ES-I3 (cell line): ENCODE measurements around the gene POLR1G.
"Not testable (repeated sequence)": the region's sequence is repeated elsewhere in the genome, so short reads cannot be mapped to it uniquely, and the experiment has no call there.

Experiments
- H3K36me3 ChIP-seq: 2 replicates; pipeline ENCODE4 v1.6.1; 2013; ENCODE audit warnings: mild to moderate bottlenecking, low read length, control low read depth, moderate library complexity; ENCODE audit not compliant: insufficient read depth
- H3K4me1 ChIP-seq: 2 replicates; pipeline ENCODE4 v1.6.1; 2013; ENCODE audit warnings: mild to moderate bottlenecking, control low read depth, low read length; ENCODE audit not compliant: insufficient read depth
- H3K9ac ChIP-seq: 2 replicates; pipeline ENCODE4 v1.6.1; 2013; ENCODE audit warnings: low read depth, mild to moderate bottlenecking, low read length, moderate library complexity
- H3K9me3 ChIP-seq: 2 replicates; pipeline ENCODE4 v1.6.1; 2013; ENCODE audit warnings: mild to moderate bottlenecking, low read length, moderate library complexity; ENCODE audit not compliant: control insufficient read depth, insufficient read depth

Gene POLR1G

GRCh38 chr19:45405435-45406225 is 814 bp upstream of the POLR1G start:
- Histone ChIP-seq H3K36me3 (peaks cover 3% of the 10 kb centered on the region; the same call in 1 of the 2 replicates), H3K9me3 (no peaks in the 10 kb centered on the region), H3K4me1 (peaks cover 14% of the 10 kb centered on the region), H3K9ac (peak overlapping the region; percentile 98)

GRCh38 chr19:45407091-45407375 is 589 bp downstream of the POLR1G start:
- peak overlapping the region; percentile 98 for H3K9ac ChIP-seq
- peaks cover 13% of the 10 kb centered on the region for H3K4me1 ChIP-seq
- H3K36me3 ChIP-seq: peaks cover 3% of the 10 kb centered on the region; the same call in 1 of the 2 replicates
- no peaks in the 10 kb centered on the region for H3K9me3 ChIP-seq

GRCh38 chr19:45407585-45407984 is 1.1 kb downstream of the POLR1G start:
- Histone ChIP-seq H3K4me1 (peaks cover 11% of the 10 kb centered on the region), H3K9ac (peak overlapping the region; percentile 98; the same call in 1 of the 2 replicates)
- not testable (repeated sequence) for H3K36me3 ChIP-seq, H3K9me3 ChIP-seq

- no peak overlapping the region for H3K9ac ChIP-seq
- peaks cover 6% of the 10 kb centered on the region for H3K4me1 ChIP-seq
- H3K9me3 ChIP-seq: no peaks in the 10 kb centered on the region
- peaks cover 3% of the 10 kb centered on the region; the same call in 1 of the 2 replicates for H3K36me3 ChIP-seq
Observed at GRCh38 chr19:45408121-45408520, 1.7 kb downstream of the POLR1G start.

GRCh38 chr19:45408830-45409556 is 2.5 kb downstream of the POLR1G start:
- no peaks in the 10 kb centered on the region for H3K9me3 ChIP-seq
- H3K36me3 ChIP-seq: peaks cover 10% of the 10 kb centered on the region; the same call in 1 of the 2 replicates
- H3K9ac ChIP-seq: no peak overlapping the region
- H3K4me1 ChIP-seq: no peaks in the 10 kb centered on the region

GRCh38 chr19:45409557-45409920 is 3.1 kb downstream of the POLR1G start:
- peaks cover 10% of the 10 kb centered on the region for H3K36me3 ChIP-seq
- no peaks in the 10 kb centered on the region for H3K4me1 ChIP-seq
- no peaks in the 10 kb centered on the region for H3K9me3 ChIP-seq
- H3K9ac ChIP-seq: no peak overlapping the region

- H3K9ac ChIP-seq, H3K9me3 ChIP-seq: not testable (repeated sequence)
Observed at GRCh38 chr19:45410330-45410729, 3.9 kb downstream of the POLR1G start.

GRCh38 chr19:45413497-45413896 is 7.1 kb downstream of the POLR1G start:
- Histone ChIP-seq H3K9me3 (no peaks in the 10 kb centered on the region), H3K36me3 (peaks cover 17% of the 10 kb centered on the region), H3K9ac (no peak overlapping the region), H3K4me1 (no peaks in the 10 kb centered on the region)

More at GRCh38 chr19:45410330-45410729, 3.9 kb downstream of the POLR1G start:
- not testable (repeated sequence) for H3K36me3 ChIP-seq, H3K4me1 ChIP-seq

GRCh38 chr19:45414468-45414867 is 8.0 kb downstream of the POLR1G start:
- no peaks in the 10 kb centered on the region for H3K4me1 ChIP-seq
- peaks cover 21% of the 10 kb centered on the region for H3K36me3 ChIP-seq
- no peak overlapping the region for H3K9ac ChIP-seq
- no peaks in the 10 kb centered on the region for H3K9me3 ChIP-seq

- no peaks in the 10 kb centered on the region for H3K9me3 ChIP-seq
- H3K4me1 ChIP-seq: no peaks in the 10 kb centered on the region
- no peak overlapping the region for H3K9ac ChIP-seq
- peaks cover 26% of the 10 kb centered on the region for H3K36me3 ChIP-seq
Observed at GRCh38 chr19:45417151-45417550, 10.7 kb downstream of the POLR1G start.

- Histone ChIP-seq H3K36me3 (peaks cover 20% of the 10 kb centered on the region), H3K9ac (no peak overlapping the region), H3K9me3 (no peaks in the 10 kb centered on the region), H3K4me1 (no peaks in the 10 kb centered on the region; the same call in 1 of the 2 replicates)
Observed at GRCh38 chr19:45418802-45419201, 12.4 kb downstream of the POLR1G start.

- no peak overlapping the region for H3K9ac ChIP-seq
- peaks cover 19% of the 10 kb centered on the region; the same call in 1 of the 2 replicates for H3K36me3 ChIP-seq
- H3K9me3 ChIP-seq: no peaks in the 10 kb centered on the region
- H3K4me1 ChIP-seq: no peaks in the 10 kb centered on the region; the same call in 1 of the 2 replicates
Observed at GRCh38 chr19:45419396-45419795, 13.0 kb downstream of the POLR1G start.

GRCh38 chr19:45419895-45420294 is 13.5 kb downstream of the POLR1G start:
- H3K4me1 ChIP-seq: no peaks in the 10 kb centered on the region; the same call in 1 of the 2 replicates
- H3K36me3 ChIP-seq: peaks cover 19% of the 10 kb centered on the region; the same call in 1 of the 2 replicates
- H3K9me3 ChIP-seq: no peaks in the 10 kb centered on the region
- H3K9ac ChIP-seq: no peak overlapping the region

- Histone ChIP-seq H3K4me1 (no peaks in the 10 kb centered on the region; the same call in 1 of the 2 replicates), H3K9ac (no peak overlapping the region), H3K36me3 (peaks cover 19% of the 10 kb centered on the region; the same call in 1 of the 2 replicates), H3K9me3 (no peaks in the 10 kb centered on the region)
Observed at GRCh38 chr19:45420356-45420755, 13.9 kb downstream of the POLR1G start.

- Histone ChIP-seq H3K9ac (no peak overlapping the region), H3K9me3 (no peaks in the 10 kb centered on the region), H3K36me3 (peaks cover 19% of the 10 kb centered on the region; the same call in 1 of the 2 replicates), H3K4me1 (peaks cover 4% of the 10 kb centered on the region; the same call in 1 of the 2 replicates)
Observed at GRCh38 chr19:45420871-45421270, 14.4 kb downstream of the POLR1G start.
